NCI-H2081 (cell line): Measurements from ENCODE around the gene RNASET2.
"Not testable (repeated sequence)": the region's sequence is repeated elsewhere in the genome, so short reads cannot be mapped to it uniquely, and the experiment has no call there.

Experiments used
- DNase-seq, 2 experiments: peaks; one replicate each; lab custom pipeline; 2025; lab: John Stamatoyannopoulos, UW

Gene RNASET2

DNA sequence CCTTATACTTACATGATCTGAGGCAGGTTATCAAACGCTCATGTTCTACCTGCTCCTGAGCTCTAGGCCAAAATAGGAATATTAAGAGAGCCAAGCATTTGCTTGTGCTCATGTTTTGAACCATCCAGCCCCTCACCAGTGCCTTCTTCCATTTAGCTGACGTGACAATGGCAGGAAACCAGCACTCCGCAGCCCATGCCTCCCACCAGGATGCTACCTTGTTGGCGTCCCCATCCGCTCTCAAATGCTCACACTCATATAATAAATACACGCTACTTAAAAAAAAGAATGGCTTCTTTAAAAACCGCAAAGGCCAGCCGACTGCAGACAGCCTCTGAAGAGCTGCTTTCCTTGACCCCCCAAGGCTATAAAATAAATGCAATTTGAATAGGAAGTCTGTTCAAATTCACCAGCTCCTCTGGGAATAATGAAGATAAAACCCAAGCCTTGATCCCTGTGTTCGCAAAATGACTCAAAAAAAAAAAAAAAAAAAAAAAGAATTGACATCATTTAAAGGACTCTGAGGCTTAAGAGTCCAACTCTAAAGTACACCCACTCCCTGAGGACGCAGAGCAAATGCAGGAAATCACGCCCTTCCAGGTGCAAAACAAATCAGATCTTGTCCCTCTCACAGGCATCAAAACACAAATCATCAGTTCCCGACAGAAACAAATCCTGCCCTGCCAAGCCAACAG lies 29.0 kb downstream of the RNASET2 start:
- DNase-seq = no peak

DNA sequence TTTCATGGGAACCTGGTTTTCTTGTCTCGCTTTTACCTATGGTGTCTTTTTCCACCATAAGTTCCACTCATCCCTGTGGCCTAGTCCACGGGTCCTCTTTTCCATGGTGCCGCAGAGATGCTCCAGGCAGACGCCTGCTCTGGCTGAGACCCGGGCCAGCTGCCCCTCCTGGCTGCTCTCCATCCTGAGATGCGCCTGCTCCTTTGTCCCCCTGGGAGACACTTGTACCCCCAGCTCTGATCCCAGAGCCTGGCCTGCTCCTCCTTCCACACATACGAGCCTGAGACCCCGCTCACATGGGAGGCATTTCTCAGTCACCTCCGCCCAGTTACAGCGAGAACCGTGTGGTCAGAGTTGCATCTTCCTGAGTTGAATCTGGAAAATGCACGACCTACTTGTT lies 29.6 kb downstream of the RNASET2 start:
- no peak for DNase-seq

DNA sequence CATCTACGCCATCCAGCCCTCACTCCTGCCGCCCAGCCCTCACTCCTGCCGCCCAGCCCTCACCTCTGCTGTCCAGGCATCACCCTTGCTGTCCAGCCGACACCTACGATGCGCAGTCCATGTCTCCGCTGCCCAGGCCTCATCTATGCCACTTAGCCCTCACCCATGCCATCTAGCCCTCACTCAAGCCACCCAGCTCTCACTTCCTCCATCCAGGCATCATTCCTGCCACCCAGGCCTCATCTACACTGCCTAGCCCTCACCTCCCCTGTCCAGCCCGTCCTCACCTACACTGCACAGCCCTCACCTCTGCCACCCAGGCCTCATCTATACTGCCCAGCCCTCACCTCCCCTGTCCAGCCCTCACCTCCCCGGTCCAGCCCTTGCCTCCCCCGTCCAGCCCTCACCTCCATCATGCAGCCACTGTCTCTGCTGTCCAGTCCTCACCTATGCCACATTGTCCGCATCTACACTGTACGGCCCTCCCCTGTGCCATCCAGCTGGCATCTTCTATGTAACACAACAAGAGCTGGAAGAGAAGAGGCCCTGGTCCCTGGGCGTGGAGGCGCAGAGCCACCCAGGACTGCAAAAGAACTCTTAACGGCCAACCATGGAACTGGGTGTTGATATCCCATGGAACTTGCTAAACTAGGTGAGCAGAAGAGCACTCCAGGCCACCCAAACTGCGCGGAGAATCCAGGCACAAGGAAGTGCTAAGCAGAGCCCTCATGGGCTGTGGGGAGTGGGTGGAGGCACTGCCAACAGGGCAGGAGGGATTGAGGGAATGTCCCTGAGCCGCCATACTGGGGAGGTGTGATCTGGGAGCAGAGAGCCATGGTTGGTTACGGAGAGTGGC lies 31.0 kb downstream of the RNASET2 start:
- DNase-seq = no peak

DNA sequence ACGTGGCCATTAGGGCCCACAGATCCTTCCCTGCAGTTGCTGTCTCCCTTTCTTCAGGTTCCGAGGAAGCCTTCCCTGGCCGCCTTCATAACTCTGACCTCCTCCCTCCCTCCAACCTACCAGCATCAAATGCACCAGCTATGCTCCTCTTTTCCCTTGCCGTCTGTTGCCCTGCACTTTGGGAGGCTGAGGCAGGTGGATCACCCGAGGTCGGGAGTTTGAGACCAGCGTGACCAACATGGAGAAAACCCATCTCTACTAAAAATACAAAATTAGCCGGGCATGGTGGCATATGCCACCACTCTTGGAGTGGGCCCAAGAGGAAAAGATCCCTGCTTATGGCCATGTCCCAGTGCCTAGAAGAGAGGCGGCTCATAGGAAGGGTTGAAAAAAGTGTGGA lies 31.8 kb downstream of the RNASET2 start:
- no peak for DNase-seq

DNA sequence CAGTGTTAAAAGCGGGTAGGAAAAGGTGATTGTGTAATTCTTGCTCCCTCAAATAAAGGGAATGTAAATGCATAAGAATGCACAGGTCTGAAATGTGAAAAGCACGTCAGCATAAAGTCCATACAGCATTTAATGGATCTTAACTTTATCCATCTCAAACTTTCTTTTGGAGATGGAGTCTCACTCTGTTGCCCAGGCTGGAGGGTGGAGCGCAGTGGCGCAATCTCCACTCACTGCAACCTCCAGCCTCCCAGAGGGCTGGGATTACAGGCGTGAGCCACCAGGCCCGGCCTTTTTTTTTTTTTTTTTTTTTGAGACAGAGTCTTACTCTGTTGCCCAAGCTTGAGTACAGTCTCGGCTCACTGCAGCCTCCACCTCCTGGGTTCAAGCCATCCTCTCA lies 33.4 kb downstream of the RNASET2 start:
- no peak for DNase-seq

DNA sequence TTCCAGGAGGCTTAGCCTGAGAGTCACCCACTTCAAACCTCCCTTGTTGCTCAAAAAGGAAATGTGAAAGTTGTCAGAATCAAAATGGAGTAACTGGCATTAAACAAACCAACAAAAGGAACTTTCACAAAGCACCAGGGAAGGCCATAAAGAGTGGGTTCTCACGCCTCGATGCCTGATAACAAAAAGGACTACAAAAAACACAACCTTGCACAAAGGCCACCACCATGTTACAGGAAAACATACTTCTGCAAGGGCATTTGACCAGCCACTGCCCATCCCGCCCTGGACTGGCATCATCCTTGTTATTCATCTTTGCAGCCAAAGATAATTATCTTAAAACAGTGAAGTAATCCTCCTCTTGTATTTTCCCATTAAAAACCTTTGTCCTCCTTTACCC lies 34.8 kb downstream of the RNASET2 start:
- DNase-seq = no peak

DNA sequence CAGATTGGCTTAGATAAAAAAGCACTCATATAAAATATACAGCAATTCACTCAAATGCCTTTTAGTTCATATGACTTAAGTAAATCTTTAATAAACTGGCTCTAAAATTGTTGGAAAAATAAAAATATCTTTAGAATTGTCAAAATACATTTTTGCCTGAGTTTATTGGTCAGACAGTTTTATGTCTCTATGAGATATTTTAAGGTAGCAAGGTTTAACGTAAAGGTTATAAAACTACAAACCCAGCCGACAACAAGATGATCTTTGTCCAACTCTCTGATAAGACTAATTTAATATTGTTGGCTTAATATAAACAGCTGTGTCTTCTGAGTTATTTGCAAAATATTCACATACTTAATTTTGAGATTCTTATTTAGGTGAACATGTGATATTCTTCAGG lies 39.5 kb downstream of the RNASET2 start:
- DNase-seq = no peak

DNA sequence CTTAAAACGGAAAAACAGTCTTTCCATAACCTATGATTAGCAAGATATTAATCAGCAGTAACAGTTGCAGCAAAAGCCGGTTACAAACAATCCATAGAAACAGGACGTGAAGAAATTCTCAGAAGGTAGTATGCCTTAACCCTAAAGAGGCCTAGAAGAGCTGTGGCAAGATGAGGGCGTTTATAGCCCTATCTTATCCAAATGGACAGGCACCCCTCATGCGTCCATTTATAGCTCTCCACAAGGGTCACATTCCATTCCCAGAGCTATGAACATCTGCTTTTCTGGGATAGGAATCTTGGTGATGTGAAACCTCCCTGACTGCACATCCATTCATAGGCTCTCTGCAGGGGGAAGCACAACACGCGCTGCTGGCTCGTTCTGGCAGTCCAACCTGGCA lies 40.9 kb downstream of the RNASET2 start:
- not testable (repeated sequence) for DNase-seq

DNA sequence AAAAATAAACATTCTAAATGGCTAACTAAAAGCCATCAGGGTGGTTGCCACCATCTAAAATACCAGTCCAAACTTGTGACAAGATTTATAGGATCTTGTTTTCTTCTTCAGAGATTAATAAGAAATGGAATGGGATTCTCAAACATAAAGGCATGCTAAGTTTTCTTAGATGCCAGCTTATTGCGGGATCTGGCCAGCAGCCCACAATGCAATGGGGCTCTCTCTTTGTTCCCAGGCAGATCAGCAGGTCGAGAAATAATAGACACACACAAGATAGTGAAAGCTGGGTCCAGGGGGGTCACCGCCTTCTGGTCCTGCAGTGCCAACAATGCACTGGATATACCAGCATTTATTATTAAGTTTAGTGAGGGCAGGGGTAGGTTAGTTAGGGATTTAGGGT lies 41.4 kb downstream of the RNASET2 start:
- DNase-seq = not testable (repeated sequence)

DNA sequence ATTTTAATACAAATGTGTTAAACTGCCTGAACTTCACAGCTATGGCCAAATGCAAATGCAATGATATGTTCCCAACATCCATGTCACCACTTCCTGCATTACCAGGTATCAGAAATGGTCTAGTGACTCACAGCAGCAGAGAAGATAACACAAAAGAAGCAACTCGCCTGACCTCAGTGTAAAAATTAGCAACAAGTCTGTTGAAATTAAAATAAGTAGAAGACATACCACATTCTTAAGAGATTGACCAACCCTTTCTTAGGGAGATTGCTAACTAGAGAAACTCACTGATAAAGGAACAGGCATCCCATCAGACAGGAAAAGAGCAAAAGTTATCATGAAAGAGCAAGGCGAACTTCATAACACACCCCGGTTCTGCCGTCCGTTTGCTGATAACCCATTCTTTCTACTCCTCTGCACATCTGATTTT lies 45.1 kb downstream of the RNASET2 start:
- DNase-seq = no peak

DNA sequence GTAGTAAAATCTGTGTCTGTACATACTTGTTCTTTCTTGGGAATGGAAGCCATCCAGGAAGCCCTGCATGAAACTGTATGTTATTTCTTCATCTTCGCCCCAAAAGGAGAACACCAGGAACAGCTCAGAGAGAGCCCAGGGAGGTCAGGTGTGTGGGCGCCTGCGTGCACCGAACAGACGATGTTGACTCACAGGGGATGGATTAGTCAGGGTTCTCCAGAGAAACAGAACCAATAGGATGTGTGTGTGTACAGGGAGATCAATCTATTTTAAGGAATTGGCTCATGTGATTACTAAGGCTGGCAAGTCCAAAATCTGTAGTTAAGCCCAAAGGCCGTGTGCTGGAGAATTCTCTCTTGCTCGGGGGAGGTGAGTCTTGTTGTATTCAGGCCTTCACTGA lies 45.7 kb downstream of the RNASET2 start:
- no peak for DNase-seq

DNA sequence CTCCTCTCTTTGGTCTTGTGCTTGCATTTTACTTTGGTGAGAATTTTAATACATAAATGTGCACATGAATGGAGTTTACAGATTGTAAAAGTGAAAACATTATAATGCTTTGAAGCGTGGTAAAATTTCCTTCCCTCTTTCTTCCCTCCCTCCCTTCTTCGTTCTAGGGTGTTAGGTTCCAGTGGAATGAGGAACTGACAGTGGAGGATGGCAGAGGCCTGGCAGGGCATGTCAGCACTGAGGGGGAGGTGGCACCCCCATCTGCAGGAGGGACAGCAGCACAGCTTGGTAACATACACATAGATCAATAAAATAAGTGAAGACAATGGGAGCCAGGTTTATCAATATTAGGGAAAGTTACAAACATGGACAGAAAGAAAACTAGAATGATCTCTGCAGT lies 47.5 kb downstream of the RNASET2 start:
- no peak for DNase-seq

DNA sequence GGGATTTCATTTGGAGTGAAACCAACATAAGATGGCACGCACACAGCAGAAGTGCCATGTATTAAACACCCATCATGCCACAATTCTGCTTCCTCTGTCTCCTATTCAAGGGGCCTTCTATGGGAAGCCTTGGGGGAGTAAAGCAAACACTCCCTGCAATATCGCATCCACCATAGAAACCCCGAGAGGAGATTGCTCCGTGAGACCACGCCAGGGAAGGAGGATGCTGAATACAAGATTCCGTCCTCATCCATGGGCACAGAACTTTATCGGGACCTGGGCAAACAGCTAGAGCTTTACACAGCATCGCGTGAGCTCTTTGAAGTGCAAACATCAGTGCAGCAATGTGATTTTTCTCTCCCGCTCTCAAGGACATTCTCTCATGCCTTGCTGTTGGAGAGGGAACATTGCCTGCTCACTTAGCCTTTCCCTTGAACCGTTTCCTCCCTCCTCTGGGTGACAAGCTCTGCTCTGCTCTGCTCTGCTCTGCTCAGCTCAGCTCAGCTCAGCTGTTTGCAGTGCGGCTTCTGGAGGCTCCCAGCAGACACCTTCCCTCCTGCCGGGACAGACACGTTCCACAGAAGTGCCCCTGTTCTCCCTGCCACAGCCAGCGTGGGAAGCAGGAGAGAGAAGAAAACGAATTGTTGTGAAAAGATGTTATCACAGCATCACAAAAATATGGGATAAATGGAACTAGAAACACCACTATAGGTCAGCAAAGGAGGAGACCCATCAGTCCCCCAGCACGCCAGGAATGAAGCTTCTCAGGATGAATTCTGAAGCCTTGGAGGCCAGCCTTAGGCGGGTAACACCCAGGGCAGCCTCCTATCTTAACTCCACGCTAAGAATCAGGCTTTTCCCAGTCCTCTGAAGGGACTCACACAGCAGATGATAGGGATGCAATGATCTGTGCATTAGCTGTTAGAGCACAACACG lies 48.2 kb downstream of the RNASET2 start:
- DNase-seq = no peak

DNA sequence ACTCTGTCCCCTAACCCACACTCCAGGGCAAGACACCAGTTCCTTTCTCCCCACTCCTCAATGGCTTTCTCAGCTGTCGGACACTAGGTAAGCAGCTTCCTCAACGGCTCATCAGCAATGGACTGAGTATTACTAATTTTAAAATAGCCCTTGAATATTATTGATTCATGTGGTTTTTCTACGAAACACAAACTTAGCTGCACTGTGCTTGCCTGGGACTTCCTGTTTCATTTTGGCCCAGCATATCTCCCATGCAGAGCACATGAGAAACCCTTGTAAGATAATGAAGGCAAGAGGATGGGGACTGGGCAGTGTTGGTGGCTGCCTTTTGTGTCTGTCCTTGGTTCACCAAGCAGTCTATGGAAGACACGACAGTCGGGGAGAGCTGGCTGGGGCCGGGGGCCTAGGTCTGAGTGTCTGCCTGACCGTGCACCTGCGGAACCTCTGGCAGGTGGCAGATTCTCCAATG lies 48.9 kb downstream of the RNASET2 start:
- no peak for DNase-seq

DNA sequence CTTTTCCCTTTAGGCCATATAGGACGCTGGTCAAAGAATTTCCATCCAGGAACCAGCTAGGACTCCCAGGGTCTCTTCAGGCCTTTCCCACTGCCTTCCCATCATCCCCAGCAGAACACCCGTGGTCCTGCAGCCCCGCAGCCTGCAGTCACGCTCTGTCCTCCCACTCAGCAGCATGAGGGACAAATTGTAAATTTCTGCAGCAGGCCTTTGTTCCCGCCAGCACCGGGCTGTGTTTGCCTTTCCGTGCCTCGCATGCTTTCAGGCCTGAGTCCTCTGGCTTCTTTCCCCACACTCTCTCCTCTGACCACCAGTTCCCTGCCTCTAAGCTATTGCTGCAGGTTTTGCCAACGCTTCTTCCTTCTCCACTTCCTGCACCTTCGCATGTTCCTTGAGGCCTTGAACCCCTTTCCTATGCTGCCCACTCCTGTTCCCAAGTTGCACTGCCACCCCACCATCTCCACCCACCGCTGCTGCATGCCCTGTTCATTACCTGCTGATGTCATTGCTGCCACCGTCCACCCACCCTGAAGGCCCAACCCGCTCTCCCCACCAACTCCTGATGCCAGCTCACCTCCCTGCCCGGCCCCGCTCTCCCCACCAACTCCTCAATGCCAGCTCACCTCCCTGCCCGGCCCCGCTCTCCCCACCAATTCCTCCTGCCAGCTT lies 49.8 kb downstream of the RNASET2 start:
- no peak for DNase-seq

DNA sequence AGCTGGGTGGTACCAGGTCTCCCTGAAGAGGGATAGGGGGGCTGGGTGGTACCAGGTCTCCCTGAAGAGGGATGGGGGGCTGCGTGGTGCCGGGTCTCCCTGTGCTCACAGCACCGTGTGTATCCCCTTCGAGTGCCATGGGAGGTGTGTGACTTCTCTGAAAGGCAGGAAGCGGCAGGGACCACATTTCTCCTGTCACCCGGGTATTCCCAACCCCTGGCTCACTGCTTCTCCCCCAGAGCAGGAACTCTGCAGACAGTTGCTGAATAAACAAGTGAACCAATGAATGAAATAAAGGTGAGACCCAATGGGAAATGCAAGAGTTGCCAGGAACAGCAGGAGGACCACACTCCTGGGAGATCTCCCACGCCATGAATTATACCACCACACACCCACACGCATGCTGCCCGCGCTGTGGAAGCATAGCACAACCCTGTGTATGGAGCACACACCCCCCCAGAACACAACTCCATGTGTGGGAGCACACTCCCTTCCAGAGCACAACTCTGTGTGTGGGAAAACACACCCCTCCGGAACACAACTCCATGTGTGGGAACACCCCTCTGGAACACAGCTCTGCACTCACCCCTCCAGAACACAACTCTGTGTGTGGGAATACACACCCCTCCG lies 50.7 kb downstream of the RNASET2 start:
- DNase-seq = no peak

DNA sequence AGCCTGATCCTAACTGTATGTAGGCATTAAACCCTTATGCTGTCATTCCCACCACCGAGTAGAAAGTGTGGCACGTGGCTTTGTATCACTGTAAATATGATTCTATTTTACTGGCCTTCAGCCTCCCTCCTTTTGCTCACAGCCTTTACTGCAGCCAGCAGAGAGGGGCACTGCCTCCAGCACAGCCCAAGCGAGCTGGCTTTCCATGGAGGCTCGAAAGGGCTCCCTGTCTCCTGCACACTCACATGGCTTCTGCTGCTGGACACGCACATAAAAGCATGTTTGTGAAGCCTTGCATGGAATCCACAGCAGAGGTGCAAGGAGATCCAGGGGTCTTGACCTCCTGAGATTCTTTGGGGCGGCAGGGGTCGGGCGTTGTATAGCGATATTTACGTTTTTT lies 51.3 kb downstream of the RNASET2 start:
- DNase-seq = no peak

DNA sequence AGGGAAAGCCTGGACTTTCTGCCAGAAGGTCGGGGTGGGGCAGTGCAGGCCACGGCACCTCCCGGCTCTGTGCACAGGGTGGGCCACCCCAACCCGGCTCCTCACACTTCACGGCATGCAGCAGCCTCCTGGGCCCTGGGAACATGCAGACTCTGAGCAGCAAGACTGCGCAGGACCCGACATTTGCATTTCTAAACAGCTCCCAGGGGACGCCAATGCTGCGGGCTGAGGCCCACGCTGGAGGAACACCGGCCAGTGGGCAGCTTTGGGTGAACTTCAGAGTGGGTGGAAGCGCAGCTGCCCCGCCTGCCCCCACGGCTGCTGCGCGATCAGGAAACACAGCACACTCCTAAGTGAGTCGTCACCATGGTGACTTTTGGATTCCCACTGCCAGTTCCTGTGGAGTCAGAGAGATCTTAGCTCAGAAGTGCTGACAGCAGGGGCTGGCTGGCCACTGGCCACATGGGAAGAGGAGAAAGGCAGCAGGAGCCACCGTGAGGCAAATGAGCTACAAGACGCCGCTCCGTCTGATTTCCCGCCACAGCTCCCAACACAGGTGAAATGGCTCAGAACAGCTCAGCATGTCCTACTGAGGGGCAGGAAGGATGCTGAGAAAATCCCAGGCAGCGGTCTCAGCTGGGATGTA lies 52.1 kb downstream of the RNASET2 start:
- DNase-seq = peak in 1 of 2 experiments; percentile 15

DNA sequence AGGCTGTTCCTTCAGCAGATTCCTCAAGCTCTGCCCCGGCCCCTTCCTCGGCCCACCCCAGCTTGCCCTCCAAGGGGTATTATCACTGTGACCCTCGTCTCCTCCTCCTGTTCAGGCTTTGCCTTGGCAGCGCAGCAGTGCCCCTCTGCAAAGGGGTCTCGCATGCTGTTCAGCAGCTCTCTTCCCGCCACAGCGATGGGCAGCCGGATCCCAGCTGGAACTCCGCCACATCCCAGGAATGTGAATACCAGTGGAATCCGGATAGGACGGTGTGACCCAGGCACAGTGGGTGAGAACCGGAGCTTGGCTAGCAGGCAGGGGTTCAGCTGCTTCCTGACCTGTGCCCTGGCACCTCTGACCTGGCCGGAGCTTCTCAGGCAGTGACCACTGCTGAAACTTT lies 52.9 kb downstream of the RNASET2 start:
- no peak for DNase-seq

DNA sequence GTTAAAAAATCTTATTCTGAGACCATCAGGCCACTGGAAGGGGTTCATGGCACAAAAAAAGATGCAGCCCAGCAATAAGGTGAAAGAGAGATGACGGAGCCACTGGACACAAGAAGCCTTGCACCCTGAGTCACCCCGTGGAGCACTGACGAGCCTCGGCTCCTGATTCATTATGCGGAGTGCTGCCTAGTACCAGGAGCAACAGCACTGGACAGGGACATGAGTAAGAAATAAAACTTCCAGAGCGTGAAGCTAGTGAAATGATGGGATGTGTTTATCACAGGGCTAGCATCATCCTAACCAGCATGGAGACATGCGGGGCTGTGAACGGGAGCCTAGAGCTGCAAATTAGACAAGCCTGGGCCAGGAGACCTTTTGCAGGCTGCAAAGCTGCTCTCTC lies 53.3 kb downstream of the RNASET2 start:
- DNase-seq = no peak
